NCI-H2107 treated with DMSO at 0.1 percent for 48 hours (cell line): ENCODE results near the gene ABHD16A.
"Not testable (repeated sequence)": the region's sequence is repeated elsewhere in the genome, so short reads cannot be mapped to it uniquely, and the experiment has no call there.

ENCODE experiments used
- DNase-seq: peaks from one replicate; lab custom pipeline; 2025; ENCODE audit not compliant: unreplicated experiment; lab: John Stamatoyannopoulos, UW

The ABHD16A gene

GRCh38 chr6:31715022-31715958 is 12.2 kb upstream of the ABHD16A start, which contains the start of gene LY6G6D:
Gene LY6G6D (plus strand): TSS chr6:31715348. CDS start chr6:31715356, 8 bp downstream.
- no peak for DNase-seq

GRCh38 chr6:31713991-31714684 is 11.0 kb upstream of the ABHD16A start:
- no peak for DNase-seq

DNA sequence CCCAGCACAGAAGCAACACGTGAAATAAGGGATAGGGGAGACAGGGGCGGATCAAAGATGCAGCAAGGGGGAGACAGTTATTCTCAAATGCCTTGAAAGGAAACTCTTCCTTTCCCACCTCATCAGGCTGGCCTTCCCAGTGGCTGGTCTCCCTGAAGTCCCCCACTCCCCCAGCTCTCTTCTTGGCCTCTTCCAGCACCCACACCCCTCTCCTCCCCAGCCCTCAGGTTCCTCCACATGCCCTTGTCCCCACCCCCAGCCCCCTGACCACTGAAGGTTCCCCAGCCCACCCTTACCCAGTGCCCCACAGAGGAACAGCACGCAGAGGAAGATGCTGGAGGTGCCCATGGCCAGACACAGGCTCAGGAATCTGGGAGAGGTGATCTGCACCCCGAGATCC is 10.3 kb upstream of the ABHD16A start:
- DNase-seq: no peak

- DNase-seq: no peak
Measured at GRCh38 chr6:31712296-31712695, 9.2 kb upstream of the ABHD16A start.

DNA sequence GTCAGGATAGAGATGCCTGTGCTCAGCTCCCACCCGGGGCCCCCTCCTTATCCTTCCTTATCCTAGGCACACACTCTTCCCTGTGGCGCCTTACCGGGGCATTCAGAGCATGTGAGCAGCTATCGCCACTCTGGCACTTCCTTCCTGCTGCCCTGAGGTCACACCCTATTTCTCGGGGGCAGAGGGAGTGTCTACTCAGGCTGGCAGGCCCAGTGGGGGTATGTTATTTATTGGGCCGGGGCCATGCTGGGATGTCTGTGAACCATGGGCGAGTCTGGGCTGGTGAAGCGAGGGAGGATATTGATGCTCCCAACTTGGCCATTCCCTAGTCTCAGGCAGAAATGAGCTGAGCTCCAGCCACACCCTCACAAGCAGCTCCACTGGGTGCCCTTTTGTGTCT is 8.1 kb upstream of the ABHD16A start:
- no peak for DNase-seq

GRCh38 chr6:31710523-31711219 is 7.5 kb upstream of the ABHD16A start:
- DNase-seq: no peak

DNA sequence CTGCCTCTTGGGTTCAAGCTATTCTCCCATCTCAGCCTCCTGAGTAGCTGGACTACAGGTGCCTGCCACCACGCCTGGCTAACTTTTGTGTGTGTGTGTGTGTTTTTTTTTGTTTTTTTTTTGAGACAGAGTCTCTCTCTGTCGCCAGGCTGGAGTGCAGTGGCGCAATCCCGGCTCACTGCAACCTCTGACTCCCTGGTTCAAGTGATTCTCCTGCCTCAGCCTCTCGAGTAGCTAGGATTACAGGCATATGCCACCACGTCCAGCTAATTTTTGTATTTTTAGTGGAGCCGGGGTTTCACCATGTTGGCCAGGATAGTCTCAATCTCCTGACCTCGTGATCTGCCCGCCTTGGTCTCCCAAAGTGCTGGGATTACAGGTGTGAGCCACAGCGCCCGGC is 6.0 kb upstream of the ABHD16A start:
- DNase-seq: not testable (repeated sequence)

DNA sequence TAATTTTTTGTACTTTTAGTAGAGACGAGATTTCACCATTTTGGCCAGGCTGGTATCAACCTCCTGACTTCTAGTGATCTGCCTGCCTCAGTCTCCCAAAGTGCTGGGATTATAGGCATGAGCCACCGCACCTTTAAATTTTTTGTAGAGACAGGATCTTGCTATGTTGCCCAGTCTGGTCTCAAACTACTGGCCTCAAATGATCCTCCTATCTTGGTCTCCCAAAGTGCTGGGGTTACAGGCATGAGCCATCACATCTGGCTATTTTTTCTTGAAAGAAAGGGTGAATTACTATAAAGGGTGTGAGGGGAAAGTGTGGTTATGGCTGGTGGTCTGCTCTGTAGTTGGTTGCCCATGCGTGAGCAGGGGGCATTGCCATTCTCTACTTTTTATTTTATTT is 5.1 kb upstream of the ABHD16A start:
- DNase-seq: no peak

DNA sequence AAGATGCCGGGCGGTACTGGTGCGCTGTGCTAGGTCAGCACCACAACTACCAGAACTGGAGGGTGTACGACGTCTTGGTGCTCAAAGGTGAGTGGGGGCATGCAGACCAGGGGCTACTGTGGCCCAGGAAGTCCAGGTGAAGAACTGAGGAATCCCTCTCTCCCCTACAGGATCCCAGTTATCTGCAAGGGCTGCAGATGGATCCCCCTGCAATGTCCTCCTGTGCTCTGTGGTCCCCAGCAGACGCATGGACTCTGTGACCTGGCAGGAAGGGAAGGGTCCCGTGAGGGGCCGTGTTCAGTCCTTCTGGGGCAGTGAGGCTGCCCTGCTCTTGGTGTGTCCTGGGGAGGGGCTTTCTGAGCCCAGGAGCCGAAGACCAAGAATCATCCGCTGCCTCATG is 4.6 kb upstream of the ABHD16A start:
- no peak for DNase-seq

- no peak for DNase-seq
Measured at GRCh38 chr6:31706599-31706998, 3.5 kb upstream of the ABHD16A start, which contains the start of gene LY6G6F. Gene LY6G6F (plus strand): TSS chr6:31706866. CDS start chr6:31706907, 41 bp downstream.

GRCh38 chr6:31705931-31706330 is 2.8 kb upstream of the ABHD16A start:
- DNase-seq: no peak

- DNase-seq: no peak
Measured at GRCh38 chr6:31702405-31702818, 712 bp downstream of the ABHD16A start.

- DNase-seq: peak; percentile 17
Measured at GRCh38 chr6:31701666-31702404, 1.3 kb downstream of the ABHD16A start.

DNA sequence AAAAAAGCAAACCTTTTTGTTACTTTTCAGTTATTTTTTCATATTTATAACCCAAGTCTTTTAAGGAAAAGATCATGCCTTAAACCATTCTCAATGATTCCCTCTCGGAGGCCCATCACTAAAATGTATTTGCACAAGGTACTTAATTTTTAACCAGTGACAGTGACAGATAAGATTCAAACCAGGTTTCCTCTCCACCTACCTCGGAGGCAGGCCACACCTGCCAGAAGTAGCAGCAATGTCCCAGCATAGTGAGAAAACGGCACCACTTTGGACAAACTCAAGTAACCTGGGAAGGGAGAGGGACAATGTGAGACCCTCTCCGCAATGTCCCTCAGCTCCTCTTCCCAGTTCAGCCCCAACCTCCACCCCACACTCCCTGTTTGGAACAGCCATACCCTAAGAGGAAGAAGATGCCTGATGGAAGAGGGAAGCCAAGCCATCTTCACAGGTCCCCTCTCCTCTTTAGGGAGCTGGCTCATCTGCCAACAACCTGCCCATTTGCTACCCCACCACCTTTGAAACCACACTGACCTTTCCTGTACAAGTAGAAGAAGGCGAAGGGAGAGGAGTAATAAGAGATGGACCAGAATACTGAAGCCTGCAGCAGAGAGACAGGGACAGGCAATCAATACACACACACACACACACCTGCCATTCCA is 2.3 kb downstream of the ABHD16A start:
- DNase-seq: no peak

GRCh38 chr6:31697555-31697954 is 5.6 kb downstream of the ABHD16A start:
- DNase-seq: peak; percentile 17

DNA sequence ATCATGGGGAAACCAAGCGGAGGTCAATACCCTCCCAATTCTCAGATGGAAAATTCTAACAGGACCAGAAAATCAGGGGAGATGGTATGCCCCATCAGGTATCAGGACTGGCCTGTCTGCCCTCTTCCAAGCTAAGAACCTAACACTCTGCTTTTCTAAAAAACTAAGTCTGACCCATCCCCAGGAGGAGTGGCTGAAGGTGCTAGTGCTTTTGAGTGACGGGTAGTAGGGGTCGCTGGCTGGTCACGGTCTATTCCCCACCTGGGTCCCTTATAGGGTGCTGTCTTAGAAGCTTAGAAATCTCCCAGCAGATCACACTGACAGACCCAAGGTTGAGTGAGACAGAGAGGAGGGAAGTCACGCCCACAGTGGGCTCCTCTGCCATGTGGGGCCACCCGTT is 9.6 kb downstream of the ABHD16A start:
- no peak for DNase-seq

GRCh38 chr6:31692886-31693285 is 10.2 kb downstream of the ABHD16A start:
- no peak for DNase-seq

- DNase-seq: no peak
Measured at GRCh38 chr6:31692353-31692752, 10.8 kb downstream of the ABHD16A start.

- DNase-seq: no peak
Measured at GRCh38 chr6:31691564-31692108, 11.5 kb downstream of the ABHD16A start.

GRCh38 chr6:31691078-31691463 is 12.1 kb downstream of the ABHD16A start:
- DNase-seq: no peak
